Measurements from ENCODE around the gene KCNIP2. TPM values are rescaled to one million over a fixed set of nuclear protein-coding genes. Genes with fewer than 3 reads are reported as not detected.

KCNIP2 gene
- total and polyA plus RNA-seq, 2 donors (not counting 3 experiments of a cell fraction or from before 2014, with no cell fraction given) = 0.36 to 2.2 TPM

GRCh38 chr10:101874252-101874651 lies 30.7 kb upstream of the KCNIP2 start:
- CTCF ChIA-PET = interaction anchor here (0.6 to 18.0 kb wide), 6 partner anchors 15 to 199 kb away, joined by 3 to 248 read pairs (median 5); no protein-coding TSS in a partner anchor
- Histone ChIP-seq H3K79me2 (ENCODE audit: control insufficient read depth, insufficient read depth, low read length) (no peaks in the 10 kb centered on the region), H3K4me3 (replicated peaks in 1 of 3; ENCODE audit: insufficient read depth in 1 of 3, low read depth in 1 of 3, low read length in 3 of 3) (no peak overlapping the region), H2AFZ (ENCODE audit: low read depth, low read length) (no peak overlapping the region), H3K27me3 (ENCODE audit: control insufficient read depth in 2 of 2, insufficient read depth in 2 of 2, low read length in 2 of 2) (no peaks in the 10 kb centered on the region), H3K27ac (ENCODE audit: insufficient read depth, low read depth, low read length) (no peak overlapping the region), H3K9me1 (replicated peaks; ENCODE audit: control insufficient read depth, extremely low read depth, insufficient read depth, low read length) (no peaks in the 10 kb centered on the region), H3K4me1 (ENCODE audit: control insufficient read depth, extremely low read depth, insufficient read depth, low read length) (no peaks in the 10 kb centered on the region), H3K4me2 (ENCODE audit: insufficient read depth, low read length) (no peak overlapping the region), H3K9me3 (replicated peaks; ENCODE audit: control insufficient read depth, insufficient read depth, low read length) (no peaks in the 10 kb centered on the region), H3K9ac (replicated peaks; ENCODE audit: extremely low read depth, insufficient read depth, low read length) (no peak overlapping the region), H3K36me3 (ENCODE audit: control insufficient read depth in 2 of 2, extremely low read depth in 1 of 2, insufficient read depth in 2 of 2, low read length in 2 of 2) (no peaks in the 10 kb centered on the region), H4K20me1 (replicated peaks; ENCODE audit: control insufficient read depth, extremely low read depth, insufficient read depth, low read length) (peaks cover 2% of the 10 kb centered on the region)
- POLR2A ChIA-PET = interaction anchor here (0.6 kb wide), 1 partner anchor 134 kb away, joined by 4 read pairs; no protein-coding TSS in a partner anchor
- dilution Hi-C loops (cut with MboI; ENCODE audit: extremely low pct_ligation_motif_present, low sequenced_read_pairs) (no loop called here), intact Hi-C loops (cut with micrococcal nuclease) (no loop called here)
- BruUV-seq (replicated peaks) = no TSS peak
- FAIRE-seq (no peak), DNase-seq (ENCODE audit: low read depth, low spot score) (no peak)
- TF ChIP-seq EZH2 (IDR thresholded peaks at IDR 0.05; ENCODE audit: borderline replicate concordance, low read depth, low read length, severe bottlenecking) = no peak
- TF ChIP-seq FOS (IDR thresholded peaks at IDR 0.05; ENCODE audit: borderline replicate concordance, insufficient read depth, low read length) = no peak
- no peak for TF ChIP-seq POLR2A (IDR thresholded peaks at IDR 0.05; ENCODE audit: low read depth, low read length)
- TF ChIP-seq GATA2 (IDR thresholded peaks at IDR 0.05; ENCODE audit: insufficient read depth, insufficient read length, low read depth, low read length) = no peak
- TF ChIP-seq JUN (IDR thresholded peaks at IDR 0.05; ENCODE audit: borderline replicate concordance, insufficient read depth, insufficient read length, low read depth) = no peak
- TF ChIP-seq MAX (IDR thresholded peaks at IDR 0.05; ENCODE audit: insufficient read depth, insufficient read length) = no peak
- no peak for TF ChIP-seq MYC (IDR thresholded peaks at IDR 0.05; ENCODE audit: low read depth, low read length)
- no peak for TF ChIP-seq POLR2AphosphoS5 (IDR thresholded peaks at IDR 0.05; ENCODE audit: insufficient read depth, low read depth, low read length)
- TF ChIP-seq CTCF (IDR thresholded peaks at IDR 0.05; ENCODE audit: extremely low read depth in 1 of 2, insufficient read depth in 1 of 2, low read depth in 1 of 2, low read length in 2 of 2) = no peak

All from endothelial cell of umbilical vein (primary cell).